HepG2 (cell line): Measurements from ENCODE around the gene SP6. TPM values are rescaled to one million over a fixed set of nuclear protein-coding genes. Genes with fewer than 3 reads are reported as not detected.

Experiments used
- HNRNPL ChIP-seq: fragments of 200-400 bp; formaldehyde crosslinking; IDR thresholded peaks from 2 replicates; pipeline ENCODE4 v1.6.1; 2017; ENCODE audit warnings: mild to moderate bottlenecking, low read depth, low read length
- MXD4 ChIP-seq: IDR thresholded peaks from 2 replicates; pipeline ENCODE4 v1.6.1; 2016; ENCODE audit warnings: mild to moderate bottlenecking, missing biosample characterization, missing genetic modification reagents
- ZNF142 ChIP-seq: sonication (generic); formaldehyde crosslinking; IDR thresholded peaks from 2 replicates; pipeline ENCODE4 v1.4.0; 2020; ENCODE audit warnings: missing genetic modification reagents
- ZNF367 ChIP-seq: sonication (generic); formaldehyde crosslinking; IDR thresholded peaks from 2 replicates; pipeline ENCODE4 v1.4.0; 2020; ENCODE audit warnings: missing genetic modification reagents, borderline replicate concordance
- polyA plus RNA-seq, 8 experiments: library from polyadenylated mRNA; depleted of rRNA in 3 of 8; stranded (reverse) in 7 of 8; unstranded in 1 of 8; fragments of >200 nt; fragmentation: Illumina TruSeq in 4 of 8; extraction: Trizol in 4 of 8; gene quantifications; 2 replicates each; pipeline versions ENCODE4 v1.2.1 to v1.2.3, GENCODE V29; 2011 to 2016; ENCODE audit warnings: low read depth in 4 of 8, missing spikeins in 1 of 8, mixed read lengths in 1 of 8; ENCODE audit not compliant: insufficient read depth in 1 of 8
- total RNA-seq, 5 experiments: library from RNA; depleted of rRNA; stranded (reverse); fragments of >200 nt; fragmentation: Illumina TruSeq; extraction: Trizol; gene quantifications; 2 replicates each; pipeline ENCODE4 v1.2.3, GENCODE V29; 2016; ENCODE audit warnings: low read depth in 1 of 5
- TF ChIP-seq, protein P1 (sequence below): IDR thresholded peaks from 2 replicates; pipeline ENCODE4 v1.6.1; 2016; ENCODE audit warnings: missing biosample characterization, missing genetic modification reagents, low read depth

Gene SP6
- total and polyA plus RNA-seq, 2 of the 13 experiments (the other 11 are each of a cell fraction or from before 2014, with no cell fraction given): 0.07 TPM

GRCh38 chr17:47857551-47858455, 6.8 kb upstream of the SP6 start (continued):
- TF ChIP-seq ZNF142 (CRISPR knock-in tag): no peak
- no peak for TF ChIP-seq MXD4 (CRISPR knock-in tag)
- TF ChIP-seq ZNF367 (CRISPR knock-in tag): no peak
- TF ChIP-seq, protein P1, sequence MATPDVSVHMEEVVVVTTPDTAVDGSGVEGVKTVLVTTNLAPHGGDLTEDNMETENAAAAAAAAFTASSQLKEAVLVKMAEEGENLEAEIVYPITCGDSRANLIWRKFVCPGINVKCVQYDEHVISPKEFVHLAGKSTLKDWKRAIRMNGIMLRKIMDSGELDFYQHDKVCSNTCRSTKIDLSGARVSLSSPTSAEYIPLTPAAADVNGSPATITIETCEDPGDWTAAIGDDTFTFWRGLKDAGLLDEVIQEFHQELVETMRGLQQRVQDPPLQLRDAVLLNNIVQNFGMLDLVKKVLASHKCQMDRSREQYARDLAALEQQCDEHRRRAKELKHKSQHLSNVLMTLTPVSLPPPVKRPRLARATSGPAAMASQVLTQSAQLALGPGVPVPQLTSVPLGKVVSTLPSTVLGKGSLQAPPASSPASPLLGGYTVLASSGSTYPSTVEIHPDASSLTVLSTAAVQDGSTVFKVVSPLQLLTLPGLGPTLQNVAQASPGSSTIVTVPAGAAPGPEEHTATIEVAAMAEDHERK: no peak
- no peak for TF ChIP-seq HNRNPL
